K562 (cell line): ENCODE data around the gene CD40. TPM values are rescaled to one million over a fixed set of nuclear protein-coding genes. Genes with fewer than 3 reads are reported as not detected.
A peak's percentile ranks its signal among the peaks of the same experiment; 100 is the strongest.

Experiments used
- BCL6 ChIP-seq: fragments of 250-450 bp; sonication (Bioruptor Pico); IDR thresholded peaks from 2 replicates; pipeline ENCODE4 v1.4.0; 2020
- CEBPB ChIP-seq: fragments of 450-650 bp; IDR thresholded peaks from 2 replicates; pipeline ENCODE4 v1.6.1; 2016; ENCODE audit warnings: missing genetic modification characterization, missing compliant biosample characterization
- EGR1 ChIP-seq: fragments of 450-650 bp; conservative IDR thresholded peaks from 2 replicates; pipeline ENCODE4 v1.6.1; 2017; ENCODE audit warnings: mild to moderate bottlenecking
- ELF4 ChIP-seq: fragments of 450-650 bp; formaldehyde crosslinking; IDR thresholded peaks from 2 replicates; pipeline ENCODE4 v1.4.0; 2022; ENCODE audit warnings: missing genetic modification characterization
- ETV1 ChIP-seq: fragments of 450-650 bp; conservative IDR thresholded peaks from 2 replicates; pipeline ENCODE4 v1.6.1; 2016; ENCODE audit warnings: missing genetic modification characterization, control low read depth, low read depth, missing compliant biosample characterization
- FUS ChIP-seq: fragments of 200-400 bp; formaldehyde crosslinking; optimal IDR thresholded peaks from 2 replicates; pipeline ENCODE3; 2017; ENCODE audit warnings: low read depth, low read length
- HNRNPL ChIP-seq: fragments of 200-400 bp; formaldehyde crosslinking; IDR thresholded peaks from 2 replicates; pipeline ENCODE4 v1.6.1; 2017; ENCODE audit warnings: low read depth, mild to moderate bottlenecking, low read length
- LCOR ChIP-seq: sonication (generic); formaldehyde crosslinking; IDR thresholded peaks from 2 replicates; pipeline ENCODE4 v1.8.0; 2022; ENCODE audit warnings: mild to moderate bottlenecking, missing genetic modification reagents
- NCOA6 ChIP-seq: fragments of 450-650 bp; IDR thresholded peaks from 2 replicates; pipeline ENCODE4 v1.6.1; 2017; ENCODE audit warnings: mild to moderate bottlenecking
- NFATC3 ChIP-seq: fragments of 450-650 bp; IDR thresholded peaks from 2 replicates; pipeline ENCODE4 v1.6.1; 2017; ENCODE audit warnings: mild to moderate bottlenecking
- NONO ChIP-seq, 2 experiments: fragments of 200-400 bp in 1 of 2; fragments of 450-650 bp in 1 of 2; formaldehyde crosslinking in 1 of 2; IDR thresholded peaks; 2 replicates each; pipeline ENCODE4 v1.6.1; 2017; ENCODE audit warnings: low read depth in 2 of 2, mild to moderate bottlenecking in 2 of 2, moderate library complexity in 2 of 2, low read length in 1 of 2
- RBFOX2 ChIP-seq: fragments of 200-400 bp; formaldehyde crosslinking; IDR thresholded peaks from 2 replicates; pipeline ENCODE4 v1.6.1; 2017; ENCODE audit warnings: low read depth, mild to moderate bottlenecking, low read length, moderate library complexity
- RCOR1 ChIP-seq, 2 experiments: IDR thresholded peaks; 2 replicates each; pipeline ENCODE4 v1.6.1; 2012; ENCODE audit warnings: low read depth in 2 of 2, low read length in 2 of 2, borderline replicate concordance in 1 of 2, improper control_type of control experiment in 1 of 2
- SMARCE1 ChIP-seq: fragments of 450-650 bp; IDR thresholded peaks from 2 replicates; pipeline ENCODE4 v1.7.1; 2016; ENCODE audit warnings: mild to moderate bottlenecking
- SP1 ChIP-seq: sonication (generic); formaldehyde crosslinking; IDR thresholded peaks from 2 replicates; pipeline ENCODE4 v1.8.1; 2022; ENCODE audit warnings: mild to moderate bottlenecking, missing genetic modification reagents
- SREBF1 ChIP-seq: fragments of 150-350 bp; IDR thresholded peaks from 2 replicates; pipeline ENCODE4 v1.6.1; 2014; ENCODE audit warnings: antibody characterized with exemption, low read depth, low read length, borderline replicate concordance
- SRSF7 ChIP-seq: fragments of 200-400 bp; formaldehyde crosslinking; optimal IDR thresholded peaks from 2 replicates; pipeline ENCODE3; 2017; ENCODE audit warnings: mild to moderate bottlenecking, low read depth, low read length
- polyA plus RNA-seq, 8 experiments: library from polyadenylated mRNA; depleted of rRNA in 4 of 8; stranded (reverse) in 5 of 8; unstranded in 3 of 8; fragments of >200 nt; fragmentation: Nextera tagmentation in 2 of 8; fragmentation: Illumina TruSeq in 1 of 8; extraction: Ambion mirVana in 2 of 8; extraction: Trizol in 1 of 8; gene quantifications; 2 replicates each; pipeline versions ENCODE4 v1.2.1 to v1.2.3, GENCODE V29; 2011 to 2014; ENCODE audit warnings: inconsistent platforms in 1 of 8, missing spikeins in 1 of 8
- total RNA-seq, 7 experiments: library from RNA; depleted of rRNA in 6 of 7; stranded (reverse); fragments of >200 nt in 6 of 7; fragmentation: Illumina TruSeq in 2 of 7; extraction: Trizol in 2 of 7; gene quantifications; 2 replicates each; pipeline versions ENCODE4 v1.2.1 to v1.2.3, GENCODE V29; 2011 to 2021; ENCODE audit warnings: low replicate concordance in 1 of 7
- TF ChIP-seq, protein P1 (sequence below): fragments of 450-650 bp; conservative IDR thresholded peaks from 2 replicates; pipeline ENCODE4 v1.6.1; 2016; ENCODE audit warnings: missing genetic modification characterization, low read depth, mild to moderate bottlenecking, control low read depth, missing compliant biosample characterization
- TF ChIP-seq, protein P2 (sequence below), 2 experiments: fragments of 450-650 bp; conservative IDR thresholded peaks; 2 replicates each; pipeline ENCODE4 v1.6.1; 2017; ENCODE audit warnings: mild to moderate bottlenecking in 2 of 2, moderate library complexity in 2 of 2
- TF ChIP-seq, protein P3 (sequence below): fragments of 450-650 bp; formaldehyde crosslinking; IDR thresholded peaks from 2 replicates; pipeline ENCODE4 v1.4.0; 2022; ENCODE audit warnings: missing genetic modification characterization
- TF ChIP-seq, protein P4 (sequence below): fragments of 450-650 bp; IDR thresholded peaks from 2 replicates; pipeline ENCODE4 v1.6.1; 2016
- TF ChIP-seq, protein P5 (sequence below): fragments of 450-650 bp; IDR thresholded peaks from one replicate; pipeline ENCODE4 v1.6.1; 2018; ENCODE audit warnings: mild to moderate bottlenecking, moderate library complexity; ENCODE audit not compliant: partially characterized antibody

The CD40 gene
- total and polyA plus RNA-seq, 9 of the 15 experiments (the other 6 are each of a cell fraction or from before 2014, with no cell fraction given) = 0.76 to 3.7 (median 1.6) TPM

DNA sequence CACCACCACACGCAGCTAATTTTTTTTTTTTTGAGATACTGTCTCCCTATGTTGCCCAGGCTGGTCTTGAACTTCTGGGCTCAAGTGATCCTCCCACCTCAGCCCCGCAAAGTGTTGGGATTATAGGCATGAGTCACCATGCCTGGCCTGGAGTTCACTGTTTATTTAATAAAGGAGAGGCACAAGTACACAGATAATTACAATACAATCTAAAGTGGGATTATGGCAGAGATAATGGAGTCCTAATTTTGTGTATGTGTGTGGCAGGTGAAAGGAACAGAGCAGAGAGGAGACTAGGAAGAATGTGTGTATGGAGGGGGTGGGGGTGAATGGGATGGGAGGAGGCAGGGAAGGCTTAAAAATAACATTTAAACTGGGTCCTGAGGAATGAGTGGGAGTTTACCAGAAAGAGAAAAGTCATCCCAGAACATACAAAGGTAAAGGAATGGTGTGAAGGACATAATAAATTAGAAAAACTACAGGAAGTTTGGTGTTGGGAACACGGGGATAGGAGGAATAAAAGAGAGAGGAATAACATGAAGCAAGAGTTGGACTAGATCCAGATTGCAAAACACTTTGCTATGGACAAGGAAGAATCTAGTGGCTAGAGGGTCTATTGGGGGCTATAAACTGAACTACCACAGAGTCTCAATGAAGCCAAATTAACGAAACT lies 32.8 kb upstream of the CD40 start (continued):
- TF ChIP-seq, protein P1, sequence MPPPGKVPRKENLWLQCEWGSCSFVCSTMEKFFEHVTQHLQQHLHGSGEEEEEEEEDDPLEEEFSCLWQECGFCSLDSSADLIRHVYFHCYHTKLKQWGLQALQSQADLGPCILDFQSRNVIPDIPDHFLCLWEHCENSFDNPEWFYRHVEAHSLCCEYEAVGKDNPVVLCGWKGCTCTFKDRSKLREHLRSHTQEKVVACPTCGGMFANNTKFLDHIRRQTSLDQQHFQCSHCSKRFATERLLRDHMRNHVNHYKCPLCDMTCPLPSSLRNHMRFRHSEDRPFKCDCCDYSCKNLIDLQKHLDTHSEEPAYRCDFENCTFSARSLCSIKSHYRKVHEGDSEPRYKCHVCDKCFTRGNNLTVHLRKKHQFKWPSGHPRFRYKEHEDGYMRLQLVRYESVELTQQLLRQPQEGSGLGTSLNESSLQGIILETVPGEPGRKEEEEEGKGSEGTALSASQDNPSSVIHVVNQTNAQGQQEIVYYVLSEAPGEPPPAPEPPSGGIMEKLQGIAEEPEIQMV (tag) = no peak
- no peak for TF ChIP-seq HNRNPL
- no peak for TF ChIP-seq RBFOX2
- no peak for TF ChIP-seq ETV1
- peak; percentile 42 for TF ChIP-seq EGR1
- TF ChIP-seq, protein P2, sequence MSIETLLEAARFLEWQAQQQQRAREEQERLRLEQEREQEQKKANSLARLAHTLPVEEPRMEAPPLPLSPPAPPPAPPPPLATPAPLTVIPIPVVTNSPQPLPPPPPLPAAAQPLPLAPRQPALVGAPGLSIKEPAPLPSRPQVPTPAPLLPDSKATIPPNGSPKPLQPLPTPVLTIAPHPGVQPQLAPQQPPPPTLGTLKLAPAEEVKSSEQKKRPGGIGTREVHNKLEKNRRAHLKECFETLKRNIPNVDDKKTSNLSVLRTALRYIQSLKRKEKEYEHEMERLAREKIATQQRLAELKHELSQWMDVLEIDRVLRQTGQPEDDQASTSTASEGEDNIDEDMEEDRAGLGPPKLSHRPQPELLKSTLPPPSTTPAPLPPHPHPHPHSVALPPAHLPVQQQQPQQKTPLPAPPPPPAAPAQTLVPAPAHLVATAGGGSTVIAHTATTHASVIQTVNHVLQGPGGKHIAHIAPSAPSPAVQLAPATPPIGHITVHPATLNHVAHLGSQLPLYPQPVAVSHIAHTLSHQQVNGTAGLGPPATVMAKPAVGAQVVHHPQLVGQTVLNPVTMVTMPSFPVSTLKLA (conservative IDR thresholded peaks at IDR 0.05) = no peak
- TF ChIP-seq LCOR (CRISPR knock-in tag) = no peak
- no peak for TF ChIP-seq RCOR1 (IDR thresholded peaks at IDR 0.05; ENCODE audit: borderline replicate concordance in 1 of 2, low read depth in 2 of 2, low read length in 2 of 2)
- TF ChIP-seq SMARCE1 = peak; percentile 78
- TF ChIP-seq, protein P3, sequence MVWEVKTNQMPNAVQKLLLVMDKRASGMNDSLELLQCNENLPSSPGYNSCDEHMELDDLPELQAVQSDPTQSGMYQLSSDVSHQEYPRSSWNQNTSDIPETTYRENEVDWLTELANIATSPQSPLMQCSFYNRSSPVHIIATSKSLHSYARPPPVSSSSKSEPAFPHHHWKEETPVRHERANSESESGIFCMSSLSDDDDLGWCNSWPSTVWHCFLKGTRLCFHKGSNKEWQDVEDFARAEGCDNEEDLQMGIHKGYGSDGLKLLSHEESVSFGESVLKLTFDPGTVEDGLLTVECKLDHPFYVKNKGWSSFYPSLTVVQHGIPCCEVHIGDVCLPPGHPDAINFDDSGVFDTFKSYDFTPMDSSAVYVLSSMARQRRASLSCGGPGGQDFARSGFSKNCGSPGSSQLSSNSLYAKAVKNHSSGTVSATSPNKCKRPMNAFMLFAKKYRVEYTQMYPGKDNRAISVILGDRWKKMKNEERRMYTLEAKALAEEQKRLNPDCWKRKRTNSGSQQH (CRISPR knock-in tag) = no peak
- 0 out of 2 replicates have a peak, but pooled peaks have one; percentile 28 for TF ChIP-seq SP1 (CRISPR knock-in tag)
- TF ChIP-seq CEBPB (tag) = peak; percentile 61
- TF ChIP-seq SREBF1 = no peak
- TF ChIP-seq NCOA6 = no peak
- TF ChIP-seq FUS = no peak
- no peak for TF ChIP-seq NFATC3
- TF ChIP-seq BCL6 (CRISPR knock-in tag) = no peak
- TF ChIP-seq, protein P4, sequence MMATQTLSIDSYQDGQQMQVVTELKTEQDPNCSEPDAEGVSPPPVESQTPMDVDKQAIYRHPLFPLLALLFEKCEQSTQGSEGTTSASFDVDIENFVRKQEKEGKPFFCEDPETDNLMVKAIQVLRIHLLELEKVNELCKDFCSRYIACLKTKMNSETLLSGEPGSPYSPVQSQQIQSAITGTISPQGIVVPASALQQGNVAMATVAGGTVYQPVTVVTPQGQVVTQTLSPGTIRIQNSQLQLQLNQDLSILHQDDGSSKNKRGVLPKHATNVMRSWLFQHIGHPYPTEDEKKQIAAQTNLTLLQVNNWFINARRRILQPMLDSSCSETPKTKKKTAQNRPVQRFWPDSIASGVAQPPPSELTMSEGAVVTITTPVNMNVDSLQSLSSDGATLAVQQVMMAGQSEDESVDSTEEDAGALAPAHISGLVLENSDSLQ = no peak
- no peak for TF ChIP-seq SRSF7
- no peak for TF ChIP-seq ELF4 (CRISPR knock-in tag)
- TF ChIP-seq NONO (IDR thresholded peaks at IDR 0.05; ENCODE audit: low read depth in 2 of 2, low read length in 1 of 2) = no peak
- TF ChIP-seq, protein P5, sequence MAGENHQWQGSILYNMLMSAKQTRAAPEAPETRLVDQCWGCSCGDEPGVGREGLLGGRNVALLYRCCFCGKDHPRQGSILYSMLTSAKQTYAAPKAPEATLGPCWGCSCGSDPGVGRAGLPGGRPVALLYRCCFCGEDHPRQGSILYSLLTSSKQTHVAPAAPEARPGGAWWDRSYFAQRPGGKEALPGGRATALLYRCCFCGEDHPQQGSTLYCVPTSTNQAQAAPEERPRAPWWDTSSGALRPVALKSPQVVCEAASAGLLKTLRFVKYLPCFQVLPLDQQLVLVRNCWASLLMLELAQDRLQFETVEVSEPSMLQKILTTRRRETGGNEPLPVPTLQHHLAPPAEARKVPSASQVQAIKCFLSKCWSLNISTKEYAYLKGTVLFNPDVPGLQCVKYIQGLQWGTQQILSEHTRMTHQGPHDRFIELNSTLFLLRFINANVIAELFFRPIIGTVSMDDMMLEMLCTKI = no peak
